Hepatocyte (in vitro differentiated cells): Measurements from ENCODE around the gene RER1.

ENCODE experiments used
- EZH2 ChIP-seq: fragments of 200-600 bp; sonication (generic); IDR thresholded peaks from 2 replicates; pipeline ENCODE4 v1.6.1; 2016; ENCODE audit warnings: antibody characterized with exemption, mild to moderate bottlenecking, borderline replicate concordance
- EZH2phosphoT487 ChIP-seq: fragments of 200-600 bp; sonication (generic); IDR thresholded peaks from one replicate; pipeline ENCODE4 v1.6.1; 2018; ENCODE audit warnings: antibody characterized with exemption, mild to moderate bottlenecking, low read depth, moderate library complexity; ENCODE audit not compliant: unreplicated experiment, severe bottlenecking
- TF ChIP-seq, protein P1 (sequence below): fragments of 200-600 bp; sonication (generic); IDR thresholded peaks from 2 replicates; pipeline ENCODE4 v1.5.1; 2016; ENCODE audit warnings: antibody characterized with exemption, mild to moderate bottlenecking; ENCODE audit not compliant: poor library complexity

GRCh38 chr1:2415337-2415736 is 23.7 kb downstream of the RER1 start:
- TF ChIP-seq EZH2phosphoT487 (no peak), EZH2 (no peak)
- TF ChIP-seq, protein P1, sequence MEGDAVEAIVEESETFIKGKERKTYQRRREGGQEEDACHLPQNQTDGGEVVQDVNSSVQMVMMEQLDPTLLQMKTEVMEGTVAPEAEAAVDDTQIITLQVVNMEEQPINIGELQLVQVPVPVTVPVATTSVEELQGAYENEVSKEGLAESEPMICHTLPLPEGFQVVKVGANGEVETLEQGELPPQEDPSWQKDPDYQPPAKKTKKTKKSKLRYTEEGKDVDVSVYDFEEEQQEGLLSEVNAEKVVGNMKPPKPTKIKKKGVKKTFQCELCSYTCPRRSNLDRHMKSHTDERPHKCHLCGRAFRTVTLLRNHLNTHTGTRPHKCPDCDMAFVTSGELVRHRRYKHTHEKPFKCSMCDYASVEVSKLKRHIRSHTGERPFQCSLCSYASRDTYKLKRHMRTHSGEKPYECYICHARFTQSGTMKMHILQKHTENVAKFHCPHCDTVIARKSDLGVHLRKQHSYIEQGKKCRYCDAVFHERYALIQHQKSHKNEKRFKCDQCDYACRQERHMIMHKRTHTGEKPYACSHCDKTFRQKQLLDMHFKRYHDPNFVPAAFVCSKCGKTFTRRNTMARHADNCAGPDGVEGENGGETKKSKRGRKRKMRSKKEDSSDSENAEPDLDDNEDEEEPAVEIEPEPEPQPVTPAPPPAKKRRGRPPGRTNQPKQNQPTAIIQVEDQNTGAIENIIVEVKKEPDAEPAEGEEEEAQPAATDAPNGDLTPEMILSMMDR: no peak
